HG03159 (cell line): ENCODE results near the gene ITPKA.
"Not testable (repeated sequence)": the region's sequence is repeated elsewhere in the genome, so short reads cannot be mapped to it uniquely, and the experiment has no call there.

ENCODE experiments used
- ATAC-seq: cut with Tn5 transposase; IDR thresholded peaks from one replicate; pipeline ENCODE4 v1.9.1; 2021; ENCODE audit warnings: mild to moderate bottlenecking, moderate library complexity; ENCODE audit not compliant: unreplicated experiment

The ITPKA gene

DNA sequence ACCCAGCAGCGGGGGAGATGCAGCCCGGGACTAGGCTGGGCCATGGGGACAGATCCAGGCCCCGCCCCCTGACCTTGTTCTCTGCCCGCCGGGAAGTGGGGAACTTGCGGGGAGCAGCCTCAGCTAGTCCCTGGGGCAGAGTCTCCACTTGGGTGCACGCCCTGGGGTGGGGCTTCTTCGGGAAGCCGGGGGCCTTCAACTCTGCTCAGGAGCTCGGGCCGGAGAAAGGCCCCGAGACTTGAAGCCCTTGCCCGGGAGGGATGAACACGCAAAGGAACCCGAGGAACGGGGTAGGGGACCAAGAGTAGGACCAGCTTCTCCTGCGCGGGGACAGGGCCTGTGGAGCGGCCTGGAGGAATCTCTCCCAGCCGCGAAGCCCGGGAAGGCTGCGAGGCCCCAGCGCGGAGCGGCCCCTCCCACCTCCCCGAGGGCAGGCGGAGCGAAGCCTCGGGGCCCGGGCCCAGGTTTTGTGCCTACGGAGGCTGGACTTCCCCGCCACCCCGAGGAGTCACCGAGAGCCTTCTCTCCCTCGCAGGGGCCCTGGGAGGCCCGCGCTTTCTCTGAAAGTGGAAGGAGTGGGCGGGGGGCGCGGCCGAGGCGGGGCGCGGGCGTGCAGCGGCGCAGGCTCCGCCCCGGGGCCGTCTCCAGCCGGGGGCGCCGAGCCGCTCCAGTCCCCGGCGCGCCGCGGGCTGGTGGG is at the start of gene ITPKA:
ITPKA (plus strand) TSS at position 670 of the 697 bp plus-strand sequence. CDS start 54 bp downstream, outside the sequence.
- ATAC-seq = peak; percentile 67

DNA sequence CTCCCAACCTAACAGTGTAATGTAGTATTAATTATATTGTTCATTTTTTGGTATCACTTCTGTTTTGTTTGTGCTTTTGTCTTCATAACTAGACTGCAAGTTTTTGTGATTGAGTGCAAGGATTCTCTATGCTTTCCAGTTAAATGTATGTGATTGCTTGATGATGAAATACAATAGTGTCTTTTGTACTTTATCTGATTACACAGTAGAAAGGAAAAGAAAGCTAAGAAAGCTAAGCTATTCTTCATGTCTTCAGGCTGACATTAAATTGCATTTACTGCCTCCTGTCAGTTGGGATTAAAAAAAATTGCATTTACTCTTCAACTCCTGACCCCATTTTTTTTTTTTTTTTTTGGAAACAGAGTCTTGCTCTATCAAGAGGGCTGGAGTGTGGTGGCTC is 48.3 kb upstream of the ITPKA start:
- ATAC-seq = no peak

DNA sequence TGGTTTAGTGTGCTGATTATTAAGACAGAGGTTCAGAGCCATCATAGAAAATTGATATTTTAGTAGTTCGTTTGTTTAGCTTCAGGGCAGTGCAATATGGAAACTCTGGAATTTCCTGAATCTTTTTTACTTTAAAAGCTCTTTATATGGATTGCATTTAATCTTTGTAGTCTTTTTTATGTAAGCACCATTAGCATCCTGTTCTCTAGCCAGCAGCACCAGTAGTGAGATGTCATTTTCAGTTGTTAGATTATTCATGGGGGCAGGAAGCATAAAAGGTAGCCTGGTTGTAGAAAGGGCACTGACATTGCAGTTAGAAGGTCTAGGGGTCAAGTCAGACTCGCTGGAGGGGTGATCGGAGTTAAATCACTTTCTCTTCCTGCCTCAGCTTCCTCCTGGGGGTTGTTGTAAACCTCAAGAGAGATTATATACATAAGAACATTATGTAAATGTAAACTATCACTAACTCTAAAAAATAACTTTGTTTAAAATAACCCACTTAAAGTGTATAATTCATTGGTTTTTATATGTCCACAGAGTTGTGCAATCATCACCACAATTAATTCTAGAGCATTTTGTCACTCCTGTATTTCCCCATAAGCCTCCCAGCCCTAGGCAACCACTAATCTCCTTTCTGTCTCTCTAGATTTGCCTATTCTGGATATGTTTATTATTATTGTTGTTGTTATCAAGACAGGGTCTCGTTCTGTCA is 31.4 kb upstream of the ITPKA start:
- no peak for ATAC-seq

DNA sequence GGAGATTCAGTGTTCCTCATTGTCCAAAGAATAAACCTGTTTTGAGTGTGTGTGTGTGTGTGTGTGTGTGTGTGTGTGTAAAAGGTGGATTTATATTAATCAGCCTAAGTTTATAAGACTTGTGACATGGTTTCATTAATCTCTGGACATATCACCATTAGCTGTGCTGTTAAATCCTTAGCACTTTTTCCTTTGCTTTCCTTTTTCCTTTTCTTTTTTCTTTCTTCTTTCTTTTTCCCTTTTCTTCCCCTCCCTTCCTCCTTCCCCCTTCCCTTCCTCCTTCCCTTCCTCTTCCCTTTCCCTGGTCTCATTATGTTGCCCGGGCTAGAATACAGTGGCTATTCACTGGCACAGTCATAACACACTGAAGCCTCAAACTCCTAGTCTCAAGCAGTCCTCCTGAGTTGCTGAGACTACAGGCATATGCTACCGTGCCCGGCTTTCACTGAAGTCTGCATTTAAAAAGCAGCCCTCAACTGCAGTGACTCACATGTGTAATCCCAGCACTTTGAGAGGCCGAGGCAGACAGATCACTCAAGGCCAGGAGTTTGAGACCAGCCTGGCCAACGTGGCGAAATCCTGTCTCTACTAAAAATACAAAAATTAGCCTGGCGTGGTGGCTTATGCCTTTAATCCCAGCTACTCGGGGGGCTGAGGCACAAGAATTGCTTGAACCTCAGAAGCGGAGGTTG is 28.6 kb upstream of the ITPKA start:
- no peak for ATAC-seq

DNA sequence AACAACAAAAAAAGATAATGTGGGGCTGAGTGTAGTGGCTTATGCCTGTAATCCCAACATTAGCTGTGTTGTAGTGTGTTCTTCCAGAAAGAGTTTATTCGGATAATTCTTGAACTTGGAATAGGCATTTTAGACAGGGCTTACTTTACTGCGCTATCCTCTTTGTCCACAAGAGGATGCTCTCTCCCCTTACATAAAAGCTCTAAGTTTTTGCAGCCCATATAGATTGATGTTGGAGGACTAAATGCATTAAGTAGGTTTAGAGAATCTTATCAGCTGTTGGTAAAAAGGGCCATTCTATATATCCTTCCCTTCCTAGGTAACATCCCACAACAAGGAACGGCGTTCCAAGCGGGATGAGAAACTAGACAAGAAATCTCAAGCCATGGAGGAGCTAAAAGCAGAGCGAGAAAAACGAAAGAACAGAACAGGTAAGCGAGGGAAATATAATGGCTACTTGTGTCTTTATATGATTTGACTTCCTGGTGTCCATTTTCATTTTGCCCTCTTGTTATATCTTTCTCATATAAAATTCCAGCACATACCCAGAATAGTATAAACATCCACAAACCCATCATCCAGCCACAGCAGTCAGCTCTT is 27.8 kb upstream of the ITPKA start:
- ATAC-seq = no peak

DNA sequence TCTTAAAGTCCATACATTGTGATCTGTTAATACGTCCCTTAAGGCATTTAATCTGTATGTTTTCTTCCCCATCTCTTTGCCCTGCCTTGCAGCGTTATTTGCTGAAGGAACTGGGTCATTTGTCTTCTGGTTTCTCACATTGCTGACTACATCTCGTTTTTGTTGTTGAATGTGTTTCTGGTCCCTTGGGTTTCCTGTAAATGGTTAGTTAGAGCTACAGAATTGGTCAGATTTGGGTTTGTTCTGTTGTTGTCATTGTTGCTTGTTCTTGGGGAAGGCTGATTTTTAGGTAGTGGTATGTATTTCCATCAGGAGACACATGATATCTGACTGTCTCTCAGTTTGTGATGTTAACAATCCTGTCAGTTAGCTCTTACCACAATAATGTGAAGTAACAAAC is 27.0 kb upstream of the ITPKA start:
- no peak for ATAC-seq

DNA sequence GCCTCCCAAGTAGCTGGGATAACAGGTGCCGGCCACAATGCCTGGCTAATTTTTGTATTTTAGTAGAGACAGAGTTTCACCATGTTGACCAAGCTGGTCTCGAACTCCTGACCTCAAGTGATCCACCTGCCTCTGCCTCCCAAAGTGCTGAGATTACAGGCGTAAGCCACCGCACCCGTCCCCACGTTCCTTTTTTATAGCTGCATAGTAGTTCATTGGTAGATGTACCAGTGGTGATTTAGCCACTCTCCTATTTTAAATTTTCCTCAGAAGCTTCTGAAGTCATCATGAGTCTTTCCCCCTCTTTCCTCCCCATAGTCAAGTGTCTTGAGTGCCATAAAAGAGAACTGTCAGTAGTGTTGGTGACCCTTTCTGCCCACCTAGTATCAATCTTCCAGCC is 24.0 kb upstream of the ITPKA start:
- ATAC-seq = not testable (repeated sequence)

DNA sequence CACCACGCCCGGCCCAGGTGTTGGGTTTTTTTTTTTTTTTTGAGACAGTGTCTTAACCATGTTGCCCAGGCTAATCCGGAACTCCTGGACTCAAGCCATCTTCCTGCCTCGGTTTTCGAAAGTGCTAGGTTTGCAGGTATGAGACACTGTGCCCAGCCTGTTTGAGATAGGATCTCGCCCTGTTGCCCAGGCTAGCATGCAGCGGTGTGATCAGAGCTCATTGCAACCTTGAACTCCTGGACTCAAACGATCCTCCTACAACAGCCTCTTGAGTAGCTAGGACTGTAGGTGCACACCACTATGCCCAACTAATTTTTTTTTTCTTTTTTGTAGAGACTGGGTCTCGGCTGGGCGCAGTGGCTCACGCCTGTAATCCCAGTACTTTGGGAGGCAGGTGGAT is 20.3 kb upstream of the ITPKA start:
- ATAC-seq = no peak

DNA sequence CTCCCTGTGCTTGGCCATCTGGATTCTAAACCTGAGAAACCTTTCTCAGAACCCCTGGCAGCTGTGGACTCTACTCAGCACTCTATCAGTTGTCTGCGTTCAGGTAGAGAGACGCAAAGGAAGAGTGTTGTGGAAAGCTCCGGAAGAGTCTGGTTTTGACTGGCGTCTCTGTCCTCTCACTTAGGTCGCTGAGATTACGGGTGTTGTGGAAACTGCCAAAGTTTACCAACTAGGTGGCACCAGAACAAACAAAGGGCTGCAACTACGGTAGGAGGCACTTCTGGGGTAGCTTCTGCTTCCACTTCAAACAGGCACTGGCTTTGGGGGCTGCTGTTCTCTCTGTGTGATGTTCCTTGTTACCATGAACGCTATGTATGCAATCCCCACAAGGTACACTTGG is 19.2 kb upstream of the ITPKA start:
- no peak for ATAC-seq

DNA sequence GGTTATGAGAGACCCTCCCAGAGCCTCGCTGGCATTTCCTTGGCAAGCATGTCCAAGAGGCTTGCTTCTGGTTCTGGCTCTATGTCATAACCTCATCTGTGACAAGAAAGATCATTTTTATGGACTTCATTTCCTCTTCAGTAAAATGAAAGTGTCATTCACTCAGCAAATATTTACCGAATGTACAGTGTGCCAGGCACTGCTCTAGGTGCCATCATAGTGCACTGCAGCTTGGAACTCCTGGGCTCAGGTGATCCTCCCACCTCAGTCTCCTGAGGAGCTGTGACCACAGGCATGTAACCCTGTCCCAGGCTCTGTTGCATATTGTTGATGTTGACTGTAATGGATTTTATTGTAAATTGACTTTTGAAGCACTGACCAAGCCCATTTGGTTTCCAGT is 18.7 kb upstream of the ITPKA start:
- ATAC-seq = no peak

DNA sequence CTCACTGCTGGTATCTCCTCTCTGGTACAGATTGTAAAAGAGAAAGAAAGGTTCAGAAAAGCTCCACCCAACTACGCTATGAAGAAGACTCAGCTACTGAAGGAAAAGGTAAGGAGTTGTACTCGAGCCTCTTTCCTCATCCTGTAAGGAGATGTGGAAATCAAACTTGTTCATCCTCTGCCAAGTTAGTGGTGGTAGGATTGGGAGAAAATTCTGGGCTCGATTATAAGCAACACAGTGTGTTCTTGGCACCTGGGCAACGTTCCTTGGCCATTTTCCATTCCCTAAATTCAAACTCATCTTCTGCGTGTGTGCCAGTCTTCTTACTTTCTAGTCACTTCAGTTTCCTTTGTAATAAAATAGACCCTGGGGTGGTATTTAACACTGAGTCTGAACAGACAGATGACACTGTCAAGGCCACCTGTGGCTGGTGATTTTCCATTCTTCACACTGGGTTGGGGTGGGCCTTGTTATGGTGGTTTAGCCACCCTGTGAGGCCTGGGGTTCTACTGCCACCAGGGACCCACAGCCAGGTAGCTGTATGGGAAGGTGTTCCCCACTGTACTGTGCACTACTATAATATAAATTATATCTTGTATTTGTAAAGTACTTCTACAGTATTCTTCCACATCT is 17.1 kb upstream of the ITPKA start:
- ATAC-seq = no peak

DNA sequence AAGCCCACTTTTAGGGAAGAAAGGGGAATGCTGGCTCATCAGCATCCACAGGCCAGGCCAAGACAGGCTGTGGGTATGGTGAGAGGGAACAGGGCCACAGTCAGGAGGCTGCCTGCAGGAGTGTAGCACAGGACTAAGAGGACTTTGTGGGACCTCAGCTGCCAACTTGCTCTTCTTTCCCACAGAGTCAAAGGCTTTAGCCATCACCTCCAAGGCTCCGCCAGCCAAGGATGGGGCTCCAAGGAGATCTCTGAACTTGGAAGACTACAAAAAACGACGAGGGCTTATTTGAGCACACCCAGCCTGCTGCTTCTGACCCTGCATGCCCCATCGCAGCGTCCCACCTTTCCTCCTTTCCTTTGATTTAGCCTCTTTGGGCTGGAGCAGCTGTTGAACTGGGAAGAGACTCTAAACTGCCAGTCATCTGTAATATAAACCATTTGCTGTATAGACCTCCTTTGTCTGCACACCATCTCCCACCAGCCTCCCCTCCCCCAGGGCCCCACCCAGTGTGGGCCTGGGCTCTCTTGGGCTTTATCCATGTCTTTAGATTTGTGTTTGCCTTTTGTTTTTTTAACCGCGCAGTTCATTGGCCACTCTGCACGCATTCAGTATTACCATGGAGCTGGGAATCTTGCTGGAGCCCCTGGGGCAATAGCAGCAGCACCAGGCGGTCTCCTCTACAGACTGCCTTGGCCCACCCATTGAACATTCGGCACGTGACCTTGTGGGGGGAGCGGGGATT is 13.1 kb upstream of the ITPKA start:
- ATAC-seq = no peak

DNA sequence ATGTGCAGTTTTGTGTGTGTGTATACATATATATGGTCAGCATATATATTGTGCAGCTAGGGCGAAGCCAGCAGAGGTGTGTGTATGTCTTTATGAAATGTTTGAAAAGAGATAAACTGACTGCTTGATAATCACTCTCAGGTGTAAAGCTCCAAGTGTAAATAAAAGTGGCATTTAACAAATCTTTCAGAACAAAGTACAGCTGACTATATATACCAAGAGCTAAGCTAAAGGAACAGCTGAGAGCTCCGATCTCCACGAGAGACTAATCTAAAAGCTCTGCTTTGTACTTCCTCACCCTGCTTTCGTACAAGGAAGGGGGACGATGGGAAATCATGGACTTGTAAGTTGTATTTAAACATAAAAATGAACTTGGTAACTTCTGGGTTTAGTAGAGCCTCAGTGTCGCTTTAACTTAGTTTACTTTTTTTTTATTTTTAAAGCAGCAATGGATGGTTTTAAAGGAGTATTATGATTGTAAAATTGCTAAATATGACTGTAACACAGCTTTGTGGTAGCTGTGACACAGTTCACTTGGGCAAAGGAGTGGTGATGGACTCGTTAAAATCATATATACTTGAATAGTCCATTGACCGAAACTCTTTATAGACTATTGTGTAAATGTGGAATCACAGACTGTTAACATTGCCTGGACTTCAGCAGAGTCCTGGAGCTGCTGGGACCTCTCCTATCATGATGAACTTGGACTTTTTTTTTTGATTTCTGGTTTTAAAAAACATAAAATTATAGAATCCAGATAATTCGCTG is 11.4 kb upstream of the ITPKA start:
- ATAC-seq = no peak

DNA sequence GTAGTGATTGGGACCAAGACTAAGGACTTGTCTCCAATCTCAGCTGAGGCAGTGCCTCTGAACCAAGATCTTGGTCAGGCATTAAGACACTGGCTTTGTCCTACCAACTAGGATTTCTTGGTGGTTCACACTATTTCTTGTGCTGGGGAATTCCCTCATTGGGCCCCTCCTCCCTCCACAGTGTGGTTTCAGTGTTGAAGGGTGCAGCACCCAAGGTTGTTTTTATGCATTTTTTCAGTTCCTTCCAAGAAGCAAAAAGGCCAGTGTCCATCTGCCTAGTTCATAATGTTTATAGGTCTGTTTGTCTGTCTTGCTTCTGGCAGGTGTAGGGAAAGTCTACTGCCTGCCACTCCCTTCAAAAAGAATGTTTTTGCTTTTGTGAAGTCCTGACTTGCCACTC is 10.6 kb upstream of the ITPKA start:
- ATAC-seq = peak; percentile 59

DNA sequence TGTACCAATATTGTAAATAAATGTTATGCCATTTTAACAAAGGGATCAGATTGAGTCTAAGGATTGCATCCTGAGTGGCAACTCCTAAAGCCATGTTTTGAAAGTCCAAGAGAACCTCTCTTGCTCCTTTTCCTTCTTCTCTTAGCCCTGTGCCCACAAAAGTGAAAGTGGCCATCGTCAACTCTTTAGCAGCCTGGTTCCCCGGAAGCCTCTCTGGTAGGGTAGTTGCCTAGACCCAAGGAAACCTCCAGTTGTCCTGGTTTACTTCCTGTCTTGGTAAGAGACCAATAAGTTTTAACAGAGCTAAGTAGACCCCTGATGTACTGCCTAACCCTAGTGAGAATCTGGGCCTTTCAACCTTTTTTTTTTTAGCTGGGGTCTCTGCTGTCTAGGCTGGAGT is 10.2 kb upstream of the ITPKA start:
- ATAC-seq = no peak

DNA sequence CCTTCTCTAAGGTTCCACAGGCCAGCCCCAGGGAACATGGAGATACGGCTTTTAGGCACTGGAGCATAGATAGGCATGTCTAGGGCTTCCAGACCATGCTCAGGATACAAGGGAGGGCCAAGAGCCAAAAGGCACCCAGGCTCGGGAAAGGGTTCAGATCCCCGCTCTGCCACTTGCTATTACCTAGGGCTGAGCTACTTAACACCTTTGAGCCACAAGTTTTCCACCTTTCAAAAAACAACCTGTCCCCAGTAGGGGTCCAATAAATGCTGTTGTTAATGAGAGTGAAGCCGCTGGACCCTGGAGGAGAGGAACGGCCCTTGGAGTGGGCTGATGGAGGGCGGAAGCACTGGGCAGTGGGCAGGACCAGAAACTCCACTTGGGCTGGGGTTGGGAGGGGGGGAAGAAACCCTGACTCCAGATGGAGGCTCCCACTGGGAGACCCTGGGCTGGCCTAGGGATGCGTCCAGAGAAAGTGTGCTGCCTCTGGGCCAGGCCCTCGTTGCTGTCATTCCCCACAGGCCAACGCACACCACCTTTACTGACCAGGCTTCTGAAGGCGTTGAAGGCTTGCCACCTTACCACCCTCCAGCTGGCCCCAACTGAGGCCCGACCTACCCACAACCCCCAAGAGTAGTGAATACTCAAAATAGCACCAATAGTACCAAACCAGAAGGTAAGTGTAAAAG is 8.6 kb upstream of the ITPKA start:
- ATAC-seq = no peak

DNA sequence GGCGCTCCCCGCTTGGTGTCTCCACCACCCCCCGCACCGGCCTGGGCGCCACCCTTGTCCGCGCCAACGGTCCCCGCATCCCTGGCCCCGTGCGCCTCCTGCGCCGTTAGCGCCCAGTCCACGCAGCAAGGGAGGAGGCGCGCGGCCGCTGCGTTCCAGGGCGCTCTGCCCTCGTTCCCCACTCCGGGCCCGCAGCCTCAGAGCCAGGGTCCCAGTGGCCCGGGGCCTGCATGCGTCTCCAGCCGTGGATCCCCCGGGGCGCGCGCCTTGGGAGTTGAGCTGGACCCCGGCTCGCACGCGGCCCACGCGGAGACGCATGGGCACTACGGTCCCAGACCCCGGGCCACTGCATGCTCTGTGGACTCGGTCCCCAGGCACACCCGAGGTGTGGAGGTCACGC is 7.4 kb upstream of the ITPKA start:
- no peak for ATAC-seq

DNA sequence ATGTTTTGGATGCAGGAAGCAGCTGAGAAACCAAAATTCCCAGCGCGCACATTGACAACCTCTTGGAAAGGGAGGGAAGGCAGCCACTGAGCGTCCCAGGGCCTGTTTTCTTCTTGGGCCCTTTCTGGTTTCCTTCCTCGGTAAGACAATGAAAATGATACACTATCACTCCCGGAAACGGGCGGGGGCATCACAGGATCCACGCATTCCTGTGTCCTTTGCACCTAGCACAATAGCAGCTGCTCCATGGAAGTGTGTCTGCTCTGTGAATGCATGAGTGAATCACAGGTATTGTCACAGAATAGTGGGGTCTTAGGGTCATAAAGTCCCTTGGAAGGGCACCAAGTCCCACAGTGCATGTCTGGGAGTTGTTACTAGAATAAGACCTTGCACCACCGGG is 6.3 kb upstream of the ITPKA start:
- ATAC-seq = no peak

DNA sequence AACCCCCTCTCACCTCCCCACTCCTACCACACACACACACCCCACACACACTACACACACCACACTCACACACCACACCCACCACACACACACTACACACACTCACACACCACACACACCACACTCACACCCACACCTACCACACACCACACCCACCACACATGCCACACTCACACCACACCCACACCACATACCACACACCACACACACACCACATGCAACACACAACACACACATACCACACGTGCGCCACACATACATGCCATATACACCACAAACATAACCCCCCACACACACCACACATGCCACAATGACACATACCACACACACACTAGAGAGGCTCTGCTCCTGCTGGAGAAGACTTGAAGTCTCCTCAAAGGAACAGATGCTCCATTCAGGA is 5.9 kb upstream of the ITPKA start:
- no peak for ATAC-seq
